Ectodermal cell (in vitro differentiated cells): ENCODE measurements around the gene HEXD.

Experiments used
- H3K27ac ChIP-seq: 2 replicates; pipeline ENCODE4 v1.7.0; 2013; ENCODE audit warnings: mild to moderate bottlenecking, low read depth, low read length; ENCODE audit not compliant: insufficient read depth, poor library complexity, severe bottlenecking
- H3K27me3 ChIP-seq: 2 replicates; pipeline ENCODE4 v1.7.0; 2013; ENCODE audit warnings: mild to moderate bottlenecking, low read length; ENCODE audit not compliant: insufficient read depth, control insufficient read depth, poor library complexity, severe bottlenecking
- H3K36me3 ChIP-seq: one replicate; pipeline ENCODE4 v1.7.0; 2013; ENCODE audit warnings: low read length; ENCODE audit not compliant: control insufficient read depth, insufficient read depth
- H3K4me1 ChIP-seq: one replicate; pipeline ENCODE4 v1.7.0; 2013; ENCODE audit warnings: low read length; ENCODE audit not compliant: control insufficient read depth, insufficient read depth
- H3K4me3 ChIP-seq: 2 replicates; pipeline ENCODE4 v1.7.0; 2013; ENCODE audit warnings: low read depth, low read length, control low read depth; ENCODE audit not compliant: insufficient read depth
- H3K9me3 ChIP-seq: 2 replicates; pipeline ENCODE4 v1.7.0; 2013; ENCODE audit warnings: mild to moderate bottlenecking, low read length, moderate library complexity; ENCODE audit not compliant: control insufficient read depth
- WGBS, 2 experiments: methylation state at CpG; one replicate each; pipeline ENCODE4 v1.1.7; 2013; ENCODE audit warnings: missing lambda C conversion rate in 2 of 2; 5-methylcytosine and 5-hydroxymethylcytosine counted together

HEXD gene

GRCh38 chr17:82475458-82475857 is 57.3 kb downstream of the HEXD start:
- Histone ChIP-seq H3K27me3 (no peaks in the 10 kb centered on the region), H3K4me3 (no peak overlapping the region), H3K36me3 (peaks cover 30% of the 10 kb centered on the region), H3K4me1 (no peaks in the 10 kb centered on the region), H3K27ac (no peak overlapping the region), H3K9me3 (no peaks in the 10 kb centered on the region)
- WGBS, 2 experiments = 93 to 98% methylated on average over 8 of the region's 8 CpGs

GRCh38 chr17:82477934-82478333 is 59.8 kb downstream of the HEXD start:
- Histone ChIP-seq H3K27ac (no peak overlapping the region), H3K4me3 (no peak overlapping the region), H3K36me3 (peaks cover 44% of the 10 kb centered on the region), H3K27me3 (no peaks in the 10 kb centered on the region), H3K9me3 (no peaks in the 10 kb centered on the region), H3K4me1 (no peaks in the 10 kb centered on the region)
- 97 to 99% methylated on average over 8 of the region's 8 CpGs for WGBS, 2 experiments

- Histone ChIP-seq H3K36me3 (peaks cover 57% of the 10 kb centered on the region), H3K4me3 (no peak overlapping the region), H3K27ac (no peak overlapping the region), H3K4me1 (no peaks in the 10 kb centered on the region), H3K27me3 (no peaks in the 10 kb centered on the region), H3K9me3 (no peaks in the 10 kb centered on the region)
- WGBS, 2 experiments = 93 to 94% methylated on average over 5 of the region's 5 CpGs
Observed at GRCh38 chr17:82479602-82480001, 61.5 kb downstream of the HEXD start.

GRCh38 chr17:82480318-82480717 is 62.2 kb downstream of the HEXD start:
- Histone ChIP-seq H3K27ac (no peak overlapping the region), H3K4me3 (no peak overlapping the region), H3K36me3 (peaks cover 60% of the 10 kb centered on the region), H3K9me3 (no peaks in the 10 kb centered on the region), H3K27me3 (no peaks in the 10 kb centered on the region), H3K4me1 (no peaks in the 10 kb centered on the region)
- WGBS, 2 experiments = 96% methylated on average over 9 of the region's 9 CpGs

GRCh38 chr17:82483204-82483660 is 65.1 kb downstream of the HEXD start:
- Histone ChIP-seq H3K4me1 (no peaks in the 10 kb centered on the region), H3K4me3 (no peak overlapping the region), H3K27me3 (no peaks in the 10 kb centered on the region), H3K9me3 (no peaks in the 10 kb centered on the region), H3K27ac (no peak overlapping the region), H3K36me3 (peaks cover 78% of the 10 kb centered on the region)
- 96% methylated on average over 6 of the region's 6 CpGs for WGBS, 2 experiments

GRCh38 chr17:82483836-82484235 is 65.7 kb downstream of the HEXD start:
- Histone ChIP-seq H3K4me3 (no peak overlapping the region), H3K4me1 (no peaks in the 10 kb centered on the region), H3K9me3 (no peaks in the 10 kb centered on the region), H3K27ac (no peak overlapping the region), H3K36me3 (peaks cover 82% of the 10 kb centered on the region), H3K27me3 (no peaks in the 10 kb centered on the region)
- 96 to 98% methylated on average over 9 of the region's 9 CpGs for WGBS, 2 experiments

GRCh38 chr17:82486231-82487094 is 68.3 kb downstream of the HEXD start:
- no peaks in the 10 kb centered on the region for H3K4me1 ChIP-seq
- no peak overlapping the region for H3K4me3 ChIP-seq
- no peaks in the 10 kb centered on the region for H3K9me3 ChIP-seq
- no peak overlapping the region for H3K27ac ChIP-seq
- H3K27me3 ChIP-seq = no peaks in the 10 kb centered on the region
- WGBS, 2 experiments = 93 to 95% methylated on average over 13 of the region's 13 CpGs
- peaks cover 60% of the 10 kb centered on the region for H3K36me3 ChIP-seq

DNA sequence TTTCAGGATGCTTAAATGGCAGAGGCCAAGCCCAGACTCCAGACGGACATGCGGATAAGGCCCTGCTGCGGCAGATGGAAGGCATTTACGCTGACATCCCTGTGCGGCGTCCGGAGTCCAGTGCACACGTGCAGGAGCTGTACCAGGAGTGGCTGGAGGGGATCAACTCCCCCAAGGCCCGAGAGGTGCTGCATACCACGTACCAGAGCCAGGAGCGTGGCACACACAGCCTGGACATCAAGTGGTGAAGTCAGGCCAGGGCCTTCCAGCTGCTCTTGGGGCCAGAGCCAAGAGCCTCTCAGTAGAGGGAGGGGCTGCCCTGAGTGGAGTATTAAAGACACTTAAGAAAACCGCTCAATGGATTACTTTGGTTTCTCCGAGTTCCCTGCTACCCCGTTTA is 69.8 kb downstream of the HEXD start:
- Histone ChIP-seq H3K4me1 (no peaks in the 10 kb centered on the region), H3K36me3 (peaks cover 47% of the 10 kb centered on the region), H3K27me3 (no peaks in the 10 kb centered on the region), H3K27ac (no peak overlapping the region), H3K9me3 (no peaks in the 10 kb centered on the region), H3K4me3 (no peak overlapping the region)
- 98% methylated on average over 14 of the region's 14 CpGs for WGBS, 2 experiments

DNA sequence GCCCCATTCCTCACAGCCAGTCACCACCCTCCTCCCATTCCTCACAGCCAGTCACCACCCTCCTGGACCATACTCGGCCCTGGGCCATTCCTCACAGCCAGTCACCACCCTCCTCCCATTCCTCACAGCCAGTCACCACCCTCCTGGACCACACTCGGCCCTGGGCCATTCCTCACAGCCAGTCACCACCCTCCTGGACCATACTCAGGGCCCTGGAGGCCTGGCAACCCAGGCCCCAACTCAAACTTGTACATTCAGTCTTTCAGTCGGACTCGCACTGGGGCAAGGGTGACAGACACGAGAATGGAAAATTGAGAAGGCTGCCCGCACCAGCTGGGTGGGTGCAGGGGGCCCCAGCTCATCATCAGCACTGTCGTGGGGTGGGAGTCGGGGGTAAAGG is 71.0 kb downstream of the HEXD start:
- Histone ChIP-seq H3K4me3 (no peak overlapping the region), H3K27ac (no peak overlapping the region), H3K9me3 (no peaks in the 10 kb centered on the region), H3K4me1 (peaks cover 2% of the 10 kb centered on the region), H3K36me3 (peaks cover 34% of the 10 kb centered on the region), H3K27me3 (no peaks in the 10 kb centered on the region)
- 90% methylated on average over 8 of the region's 8 CpGs for WGBS, 2 experiments

DNA sequence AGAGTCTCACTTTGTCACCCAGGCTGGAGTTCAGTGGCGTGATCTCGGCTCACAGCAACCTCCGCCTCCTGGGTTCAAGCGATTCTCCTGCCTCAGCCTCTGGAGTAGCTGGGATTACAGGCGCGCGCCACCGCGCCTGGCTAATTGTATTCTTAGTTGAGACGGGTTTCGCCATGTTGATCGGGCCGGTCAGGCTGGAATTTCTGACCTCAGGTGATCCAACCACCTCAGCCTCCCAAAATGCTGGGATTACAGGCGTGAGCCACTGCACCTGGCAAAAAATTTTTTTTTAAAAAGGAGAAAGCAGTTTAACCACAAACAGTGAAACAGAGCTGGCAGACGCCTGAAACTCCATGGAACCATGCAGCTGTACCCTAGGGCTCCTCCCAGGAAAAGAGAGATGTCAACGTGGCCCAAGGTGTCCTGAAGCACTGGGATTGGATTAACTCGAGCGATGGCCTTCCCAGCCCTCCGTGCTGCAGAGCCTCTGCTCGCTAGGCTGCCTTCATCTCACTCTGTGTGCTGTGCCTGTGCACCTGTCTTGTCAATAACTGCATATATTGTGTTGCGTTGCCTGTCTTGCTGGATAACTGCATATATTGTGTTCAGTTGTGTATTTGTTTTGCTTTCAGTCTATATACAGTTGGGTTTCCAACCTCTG is 71.8 kb downstream of the HEXD start:
- WGBS, 2 experiments = 93 to 94% methylated on average over 21 of the region's 21 CpGs
- Histone ChIP-seq H3K4me1 (peaks cover 6% of the 10 kb centered on the region), H3K36me3 (peaks cover 26% of the 10 kb centered on the region), H3K9me3 (no peaks in the 10 kb centered on the region), H3K27me3 (no peaks in the 10 kb centered on the region), H3K4me3 (no peak overlapping the region), H3K27ac (no peak overlapping the region)
